Keratinocyte (primary cell): Measurements from ENCODE around the gene CFAP298. TPM values are rescaled to one million over a fixed set of nuclear protein-coding genes. Genes with fewer than 3 reads are reported as not detected.
"Not testable (repeated sequence)": the region's sequence is repeated elsewhere in the genome, so short reads cannot be mapped to it uniquely, and the experiment has no call there.

Experiments
- DNase-seq: peaks from one replicate; pipeline ENCODE4 v3.0.0-alpha.2; 2011; ENCODE audit warnings: low read depth, missing footprints, low spot score
- FAIRE-seq: peaks from 2 replicates; lab custom pipeline; 2011; peaks lifted over from hg19 to GRCh38; lab: Jason Lieb, UNC
- H2AFZ ChIP-seq: 2 replicates; pipeline ENCODE4 v1.6.0; 2012; ENCODE audit warnings: low read length, control low read depth, inconsistent platforms; ENCODE audit not compliant: control insufficient read depth
- H3K27ac ChIP-seq: 2 replicates; pipeline ENCODE4 v1.5.1; 2011; ENCODE audit warnings: low read length; ENCODE audit not compliant: control insufficient read depth, insufficient read depth
- H3K27me3 ChIP-seq: 3 replicates; pipeline ENCODE4 v1.6.0; 2011; ENCODE audit warnings: low read length; ENCODE audit not compliant: control insufficient read depth, insufficient read depth; ENCODE audit errors: extremely low read depth
- H3K36me3 ChIP-seq, 2 experiments: 2 replicates in 1 of 2; 3 replicates in 1 of 2; pipeline ENCODE4 v1.5.1; 2011; ENCODE audit warnings: low read length in 2 of 2, mild to moderate bottlenecking in 1 of 2; ENCODE audit not compliant: control insufficient read depth in 2 of 2, insufficient read depth in 2 of 2; ENCODE audit errors: extremely low read depth in 1 of 2
- H3K4me1 ChIP-seq: 3 replicates; pipeline ENCODE4 v1.5.1; 2011; ENCODE audit warnings: low read length; ENCODE audit not compliant: control insufficient read depth, insufficient read depth; ENCODE audit errors: extremely low read depth
- H3K4me2 ChIP-seq: 3 replicates; pipeline ENCODE4 v1.6.0; 2011; ENCODE audit warnings: low read depth, low read length; ENCODE audit not compliant: control insufficient read depth, insufficient read depth; ENCODE audit errors: extremely low read depth
- H3K4me3 ChIP-seq, 3 experiments: fragments of 200-600 bp in 1 of 3; sonication (generic) in 1 of 3; 2 replicates in 2 of 3; 3 replicates in 1 of 3; pipeline ENCODE4 v1.5.1; 2011 to 2016; ENCODE audit warnings: low read length in 3 of 3, mild to moderate bottlenecking in 3 of 3, control low read depth in 2 of 3, inconsistent platforms in 1 of 3, low read depth in 1 of 3, mixed read lengths in 1 of 3, mixed run types in 1 of 3, moderate library complexity in 1 of 3; ENCODE audit not compliant: control insufficient read depth in 2 of 3, insufficient read depth in 2 of 3; ENCODE audit errors: extremely low read depth in 1 of 3
- H3K79me2 ChIP-seq: 2 replicates; pipeline ENCODE4 v1.6.0; 2012; ENCODE audit warnings: low read length; ENCODE audit not compliant: control insufficient read depth, insufficient read depth
- H3K9ac ChIP-seq: 3 replicates; pipeline ENCODE4 v1.6.0; 2011; ENCODE audit warnings: low read length; ENCODE audit not compliant: control insufficient read depth, insufficient read depth; ENCODE audit errors: extremely low read depth
- H3K9me1 ChIP-seq: 3 replicates; pipeline ENCODE4 v1.6.0; 2011; ENCODE audit warnings: low read length; ENCODE audit not compliant: control insufficient read depth, insufficient read depth; ENCODE audit errors: extremely low read depth
- H3K9me3 ChIP-seq: 2 replicates; pipeline ENCODE4 v1.5.1; 2012; ENCODE audit warnings: low read depth, low read length; ENCODE audit not compliant: control insufficient read depth
- H4K20me1 ChIP-seq: 3 replicates; pipeline ENCODE4 v1.6.0; 2011; ENCODE audit warnings: low read length; ENCODE audit not compliant: control insufficient read depth, insufficient read depth; ENCODE audit errors: extremely low read depth
- EZH2 ChIP-seq: IDR thresholded peaks from one replicate; pipeline ENCODE4 v1.6.1; 2012; ENCODE audit warnings: inconsistent platforms, mild to moderate bottlenecking, low read length, moderate library complexity
- dilution Hi-C: fragments of 300-500 bp; cut with MboI; formaldehyde crosslinking; loops from one replicate; pipeline ENCODE4 v1.7.0; 2020; ENCODE audit warnings: low sequenced_read_pairs; ENCODE audit not compliant: extremely low pct_ligation_motif_present
- polyA plus RNA-seq, 5 experiments: library from polyadenylated mRNA; depleted of rRNA in 3 of 5; stranded (reverse) in 3 of 5; stranded (forward) in 1 of 5; unstranded in 1 of 5; fragments of >200 nt; gene quantifications; 1 replicate in 1 of 5; 2 replicates in 3 of 5; 3 replicates in 1 of 5; pipeline versions ENCODE4 v1.2.1 to v1.2.3, GENCODE V29; 2011 to 2012; ENCODE audit warnings: missing spikeins in 2 of 5, low read depth in 1 of 5, low replicate concordance in 1 of 5
- TF ChIP-seq, protein P1 (sequence below), 3 experiments: IDR thresholded peaks in 1 of 3; conservative IDR thresholded peaks in 1 of 3; optimal IDR thresholded peaks in 1 of 3; 2 replicates in 2 of 3; 3 replicates in 1 of 3; pipeline versions ENCODE3 to v1.5.1; 2011; ENCODE audit warnings: low read length in 3 of 3, mild to moderate bottlenecking in 3 of 3, moderate library complexity in 2 of 3, control low read depth in 1 of 3, inconsistent platforms in 1 of 3; ENCODE audit not compliant: insufficient read depth in 2 of 3; ENCODE audit errors: extremely low read depth in 1 of 3

CFAP298 gene
- polyA plus RNA-seq, 1 donor (not counting 4 experiments of a cell fraction or from before 2014, with no cell fraction given) = 47.2 TPM

DNA sequence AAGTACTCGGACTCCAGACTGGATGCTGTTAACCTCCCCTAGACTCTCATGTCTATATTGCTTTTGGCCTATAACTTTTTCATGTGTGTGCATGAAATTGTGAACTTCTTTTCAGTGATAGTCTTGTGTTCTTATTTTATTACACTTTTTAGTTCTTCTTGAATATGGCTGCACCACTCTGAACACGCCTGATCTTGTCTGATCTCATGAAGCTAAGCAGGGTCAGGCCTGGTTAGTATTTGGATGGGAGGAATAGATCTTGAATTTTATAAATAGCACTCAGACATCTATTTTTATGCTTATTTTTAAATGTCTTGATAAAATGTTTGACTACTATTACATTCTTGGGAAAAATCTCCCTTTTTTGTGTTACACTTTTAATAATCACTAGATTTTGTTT is 49.3 kb downstream of the CFAP298 start:
- H3K4me2 ChIP-seq = no peak overlapping the region
- no peaks in the 10 kb centered on the region for H4K20me1 ChIP-seq
- DNase-seq = no peak
- H3K9ac ChIP-seq = no peak overlapping the region
- no peaks in the 10 kb centered on the region for H3K9me1 ChIP-seq
- no peaks in the 10 kb centered on the region for H3K79me2 ChIP-seq
- H3K36me3 ChIP-seq = no peaks in the 10 kb centered on the region
- TF ChIP-seq, protein P1, sequence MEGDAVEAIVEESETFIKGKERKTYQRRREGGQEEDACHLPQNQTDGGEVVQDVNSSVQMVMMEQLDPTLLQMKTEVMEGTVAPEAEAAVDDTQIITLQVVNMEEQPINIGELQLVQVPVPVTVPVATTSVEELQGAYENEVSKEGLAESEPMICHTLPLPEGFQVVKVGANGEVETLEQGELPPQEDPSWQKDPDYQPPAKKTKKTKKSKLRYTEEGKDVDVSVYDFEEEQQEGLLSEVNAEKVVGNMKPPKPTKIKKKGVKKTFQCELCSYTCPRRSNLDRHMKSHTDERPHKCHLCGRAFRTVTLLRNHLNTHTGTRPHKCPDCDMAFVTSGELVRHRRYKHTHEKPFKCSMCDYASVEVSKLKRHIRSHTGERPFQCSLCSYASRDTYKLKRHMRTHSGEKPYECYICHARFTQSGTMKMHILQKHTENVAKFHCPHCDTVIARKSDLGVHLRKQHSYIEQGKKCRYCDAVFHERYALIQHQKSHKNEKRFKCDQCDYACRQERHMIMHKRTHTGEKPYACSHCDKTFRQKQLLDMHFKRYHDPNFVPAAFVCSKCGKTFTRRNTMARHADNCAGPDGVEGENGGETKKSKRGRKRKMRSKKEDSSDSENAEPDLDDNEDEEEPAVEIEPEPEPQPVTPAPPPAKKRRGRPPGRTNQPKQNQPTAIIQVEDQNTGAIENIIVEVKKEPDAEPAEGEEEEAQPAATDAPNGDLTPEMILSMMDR (optimal IDR thresholded peaks at IDR 0.05 in 1 of 3, IDR thresholded peaks at IDR 0.05 in 1 of 3, conservative IDR thresholded peaks at IDR 0.05 in 1 of 3; ENCODE audit: extremely low read depth in 1 of 3, insufficient read depth in 2 of 3, low read length in 3 of 3) = no peak
- TF ChIP-seq EZH2 = no peak
- no peak overlapping the region for H2AFZ ChIP-seq
- no peak for FAIRE-seq
- no peak overlapping the region for H3K4me3 ChIP-seq
- dilution Hi-C loops = no loop called here
- no peak overlapping the region for H3K27ac ChIP-seq
- no peaks in the 10 kb centered on the region for H3K4me1 ChIP-seq
- no peaks in the 10 kb centered on the region for H3K9me3 ChIP-seq
- no peaks in the 10 kb centered on the region for H3K27me3 ChIP-seq

DNA sequence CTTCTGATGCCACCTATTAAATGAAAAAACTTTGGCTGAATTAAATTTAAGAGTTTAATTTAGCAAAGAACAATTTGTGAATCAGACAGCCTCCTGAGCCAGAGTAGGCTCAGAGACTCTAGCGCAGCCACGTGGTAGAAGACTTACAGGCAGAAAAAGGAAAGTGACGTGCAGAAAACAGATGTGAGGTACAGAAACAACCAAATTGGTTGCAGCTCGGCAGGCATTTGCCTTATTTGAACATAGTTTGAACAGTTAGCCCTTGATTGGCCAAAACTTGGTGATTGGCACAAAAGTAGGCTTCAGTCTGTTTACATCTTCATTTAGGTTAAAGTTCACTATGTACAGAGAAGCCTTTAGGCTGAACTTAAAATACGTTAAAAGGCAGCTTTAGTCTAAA is 49.8 kb downstream of the CFAP298 start:
- no peak overlapping the region for H3K27ac ChIP-seq
- H3K9me1 ChIP-seq = no peaks in the 10 kb centered on the region
- H3K4me3 ChIP-seq = no peak overlapping the region
- H3K4me1 ChIP-seq = no peaks in the 10 kb centered on the region
- no peaks in the 10 kb centered on the region for H3K79me2 ChIP-seq
- H3K4me2 ChIP-seq = no peak overlapping the region
- H2AFZ ChIP-seq = no peak overlapping the region
- DNase-seq = no peak
- H4K20me1 ChIP-seq = no peaks in the 10 kb centered on the region
- H3K27me3 ChIP-seq = no peaks in the 10 kb centered on the region
- H3K9ac ChIP-seq = no peak overlapping the region
- no peaks in the 10 kb centered on the region for H3K36me3 ChIP-seq
- H3K9me3 ChIP-seq = no peaks in the 10 kb centered on the region
- TF ChIP-seq, protein P1 (optimal IDR thresholded peaks at IDR 0.05 in 1 of 3, IDR thresholded peaks at IDR 0.05 in 1 of 3, conservative IDR thresholded peaks at IDR 0.05 in 1 of 3; ENCODE audit: extremely low read depth in 1 of 3, insufficient read depth in 2 of 3, low read length in 3 of 3) = peak; percentile 28 to 43 (median 35)
- TF ChIP-seq EZH2 = no peak
- dilution Hi-C loops = no loop called here
- FAIRE-seq = no peak

DNA sequence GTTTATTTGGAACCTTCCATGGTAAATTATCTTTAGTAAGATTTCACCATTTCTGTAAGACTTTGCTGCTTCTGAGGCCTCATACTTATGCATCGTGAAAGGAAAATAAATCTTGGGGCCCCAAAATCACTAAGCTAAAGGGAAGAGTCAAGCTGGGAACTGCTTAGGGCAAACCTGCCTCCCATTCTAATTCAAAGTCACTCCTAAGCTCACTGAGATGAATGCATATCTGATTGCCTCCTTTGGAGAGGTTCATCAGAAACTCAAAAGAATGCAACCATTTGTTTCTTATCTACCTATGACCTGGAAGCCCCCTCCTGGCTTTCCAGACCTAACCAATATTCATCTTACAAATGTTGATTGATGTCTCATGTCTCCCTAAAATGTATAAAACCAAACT is 50.7 kb downstream of the CFAP298 start:
- dilution Hi-C loops, H3K4me2 ChIP-seq, H3K79me2 ChIP-seq, H3K27me3 ChIP-seq, H3K9me1 ChIP-seq, H3K27ac ChIP-seq, H3K4me3 ChIP-seq, H3K9me3 ChIP-seq, H2AFZ ChIP-seq, FAIRE-seq, DNase-seq, H4K20me1 ChIP-seq, H3K36me3 ChIP-seq, H3K4me1 ChIP-seq, H3K9ac ChIP-seq: not testable (repeated sequence)
